Ovary (tissue), 3 donors: Measurements from ENCODE around the gene LRRC4C.

ENCODE experiments used
- POLR2A ChIP-seq: fragments of 450-650 bp; IDR thresholded peaks from one replicate; pipeline ENCODE4 v1.6.1; 2017; ENCODE audit warnings: antibody characterized with exemption, mild to moderate bottlenecking, moderate library complexity
- TF ChIP-seq, protein P1 (sequence below), 3 donors: fragments of 450-650 bp in 2 of 3; fragments of 200-600 bp in 1 of 3; IDR thresholded peaks; one replicate each; pipeline versions ENCODE4 v1.5.1 to v1.8.0; 2016 to 2022; ENCODE audit warnings: antibody characterized with exemption in 3 of 3, mild to moderate bottlenecking in 1 of 3
- donor health status: DM: no; HTN: no; CAD: no.

DNA sequence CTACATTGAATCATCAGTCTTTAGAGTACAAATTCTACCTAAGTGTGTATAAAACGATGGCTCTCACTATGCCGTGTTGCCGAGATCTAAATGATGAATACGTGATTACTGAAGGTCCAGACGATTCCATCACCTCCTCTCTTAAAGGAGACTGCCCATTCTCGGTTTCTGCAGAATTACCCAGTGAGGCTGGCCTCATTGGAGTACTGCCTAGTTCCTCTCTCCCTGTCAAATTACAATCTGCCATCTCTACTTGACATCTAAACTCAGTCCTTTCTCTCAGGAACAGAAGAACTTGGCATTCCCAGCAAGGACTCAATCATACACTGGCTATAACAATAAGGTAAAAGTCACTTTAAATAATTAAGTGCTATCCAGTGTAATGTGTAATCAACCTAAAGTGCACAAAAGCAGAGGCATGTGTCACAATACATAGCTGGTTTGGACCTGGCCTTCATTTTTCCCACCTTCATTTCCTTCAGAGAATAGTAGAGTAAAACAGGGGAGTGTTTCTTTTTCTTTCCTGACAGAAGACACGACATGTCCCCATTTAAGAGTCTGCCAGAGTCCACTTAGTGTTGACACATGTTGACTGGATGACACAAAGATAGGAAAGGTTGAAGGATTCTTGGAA, 634.1 kb downstream of the LRRC4C start:
- TF ChIP-seq, protein P1, sequence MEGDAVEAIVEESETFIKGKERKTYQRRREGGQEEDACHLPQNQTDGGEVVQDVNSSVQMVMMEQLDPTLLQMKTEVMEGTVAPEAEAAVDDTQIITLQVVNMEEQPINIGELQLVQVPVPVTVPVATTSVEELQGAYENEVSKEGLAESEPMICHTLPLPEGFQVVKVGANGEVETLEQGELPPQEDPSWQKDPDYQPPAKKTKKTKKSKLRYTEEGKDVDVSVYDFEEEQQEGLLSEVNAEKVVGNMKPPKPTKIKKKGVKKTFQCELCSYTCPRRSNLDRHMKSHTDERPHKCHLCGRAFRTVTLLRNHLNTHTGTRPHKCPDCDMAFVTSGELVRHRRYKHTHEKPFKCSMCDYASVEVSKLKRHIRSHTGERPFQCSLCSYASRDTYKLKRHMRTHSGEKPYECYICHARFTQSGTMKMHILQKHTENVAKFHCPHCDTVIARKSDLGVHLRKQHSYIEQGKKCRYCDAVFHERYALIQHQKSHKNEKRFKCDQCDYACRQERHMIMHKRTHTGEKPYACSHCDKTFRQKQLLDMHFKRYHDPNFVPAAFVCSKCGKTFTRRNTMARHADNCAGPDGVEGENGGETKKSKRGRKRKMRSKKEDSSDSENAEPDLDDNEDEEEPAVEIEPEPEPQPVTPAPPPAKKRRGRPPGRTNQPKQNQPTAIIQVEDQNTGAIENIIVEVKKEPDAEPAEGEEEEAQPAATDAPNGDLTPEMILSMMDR (IDR thresholded peaks at IDR 0.05), result no peak
- TF ChIP-seq POLR2A, result no peak
